Activated CD4-positive, alpha-beta T cell treated with anti-CD3 and anti-CD28 coated beads for 36 hours (primary cell): ENCODE measurements around the gene BTBD16. TPM values are rescaled to one million over a fixed set of nuclear protein-coding genes. Genes with fewer than 3 reads are reported as not detected.

Source experiments
- ATAC-seq: fragments of 200-7000 bp; cut with Tn5 transposase; one replicate; pipeline ENCODE4 v1.10.0; 2021; ENCODE audit warnings: mild to moderate bottlenecking, moderate library complexity
- CTCF ChIA-PET: fragments of 350-600 bp; sonication (Branson Sonifier 250); formaldehyde crosslinking; loops from one replicate; lab custom pipeline; 2021; ENCODE audit warnings: antibody characterized with exemption; lab: Charles Lee
- POLR2A ChIA-PET: fragments of 350-600 bp; sonication (Branson Sonifier 250); formaldehyde crosslinking; loops from one replicate; lab custom pipeline; 2021; ENCODE audit warnings: antibody characterized with exemption, inconsistent platforms; lab: Charles Lee
- DNase-seq: peaks from one replicate; pipeline ENCODE4 v3.0.0-alpha.2; 2020
- H3K27ac Mint-ChIP-seq: one replicate; pipeline ENCODE4 v1.8.0; 2021; ENCODE audit warnings: mixed read lengths
- H3K27me3 Mint-ChIP-seq: one replicate; pipeline ENCODE4 v1.8.0; 2021; ENCODE audit warnings: mixed read lengths
- H3K36me3 Mint-ChIP-seq: one replicate; pipeline ENCODE4 v1.8.0; 2021; ENCODE audit warnings: low read depth, mixed read lengths
- H3K4me1 Mint-ChIP-seq: one replicate; pipeline ENCODE4 v1.8.0; 2021; ENCODE audit warnings: mixed read lengths
- H3K4me3 Mint-ChIP-seq: one replicate; pipeline ENCODE4 v1.8.0; 2021; ENCODE audit warnings: mild to moderate bottlenecking, moderate library complexity, mixed read lengths
- H3K9me3 Mint-ChIP-seq: one replicate; pipeline ENCODE4 v1.8.0; 2021; ENCODE audit warnings: low read depth, mixed read lengths
- intact Hi-C, 2 experiments: fragments of 100-400 bp; cut with DNase I in 1 of 2; cut with micrococcal nuclease in 1 of 2; formaldehyde crosslinking; loops; one replicate each; pipeline versions ENCODE4 v1.14.2 to v1.15.1; 2022 to 2024; cut with DNase I, micrococcal nuclease
- total RNA-seq, 2 experiments: library from RNA; stranded (reverse); gene quantifications; one replicate each; pipeline ENCODE4 v1.2.3, GENCODE V29; 2021

The BTBD16 gene
- total RNA-seq, 2 experiments from 2014 or later, result not detected

- DNase-seq (no peak), ATAC-seq (no peak)
- Mint-ChIP-seq H3K27ac (no peak overlapping the region), H3K27me3 (no peaks in the 10 kb centered on the region), H3K9me3 (no peaks in the 10 kb centered on the region), H3K36me3 (no peaks in the 10 kb centered on the region), H3K4me1 (no peaks in the 10 kb centered on the region), H3K4me3 (no peak overlapping the region)
- intact Hi-C loops, result no loop called here
- CTCF ChIA-PET, result no interaction called here
- POLR2A ChIA-PET, result no interaction called here
Measured at GRCh38 chr10:122249303-122249850, 21.7 kb upstream of the BTBD16 start.

- intact Hi-C loops, result no loop called here
- H3K27ac Mint-ChIP-seq, result no peak overlapping the region
- ATAC-seq, result no peak
- ChIA-PET POLR2A (no interaction called here), CTCF (no interaction called here)
- no peaks in the 10 kb centered on the region for H3K36me3 Mint-ChIP-seq
- no peaks in the 10 kb centered on the region for H3K9me3 Mint-ChIP-seq
- H3K4me1 Mint-ChIP-seq, result no peaks in the 10 kb centered on the region
- no peak overlapping the region for H3K4me3 Mint-ChIP-seq
- no peak for DNase-seq
- H3K27me3 Mint-ChIP-seq, result no peaks in the 10 kb centered on the region
Measured at GRCh38 chr10:122249991-122250750, 20.9 kb upstream of the BTBD16 start.

GRCh38 chr10:122251459-122252255 lies 19.4 kb upstream of the BTBD16 start:
- H3K36me3 Mint-ChIP-seq, result no peaks in the 10 kb centered on the region
- no peak overlapping the region for H3K27ac Mint-ChIP-seq
- CTCF ChIA-PET, result no interaction called here
- intact Hi-C loops, result no loop called here
- no peaks in the 10 kb centered on the region for H3K27me3 Mint-ChIP-seq
- H3K9me3 Mint-ChIP-seq, result no peaks in the 10 kb centered on the region
- ATAC-seq, result no peak
- POLR2A ChIA-PET, result interaction anchor here (0.6 kb wide), 1 partner anchor 110 kb away, joined by 3 read pairs; no protein-coding TSS in a partner anchor
- no peak overlapping the region for H3K4me3 Mint-ChIP-seq
- no peak for DNase-seq
- no peaks in the 10 kb centered on the region for H3K4me1 Mint-ChIP-seq

- Mint-ChIP-seq H3K4me3 (no peak overlapping the region), H3K4me1 (no peaks in the 10 kb centered on the region), H3K9me3 (no peaks in the 10 kb centered on the region), H3K27ac (no peak overlapping the region), H3K27me3 (no peaks in the 10 kb centered on the region), H3K36me3 (no peaks in the 10 kb centered on the region)
- DNase-seq (no peak), ATAC-seq (no peak)
- intact Hi-C loops, result no loop called here
- POLR2A ChIA-PET, result no interaction called here
- CTCF ChIA-PET, result interaction anchor here (1.3 kb wide), 1 partner anchor 19 kb away, joined by 3 read pairs; no protein-coding TSS in a partner anchor
Measured at GRCh38 chr10:122252805-122253204, 18.3 kb upstream of the BTBD16 start.

- CTCF ChIA-PET, result interaction anchor here (0.5 to 1.3 kb wide), 3 partner anchors 15 to 284 kb away, joined by 3 to 4 read pairs (median 3); no protein-coding TSS in a partner anchor
- POLR2A ChIA-PET, result no interaction called here
Measured at GRCh38 chr10:122253605-122254004, 17.5 kb upstream of the BTBD16 start.

GRCh38 chr10:122254831-122255230 lies 16.3 kb upstream of the BTBD16 start:
- Mint-ChIP-seq H3K27ac (no peak overlapping the region), H3K9me3 (no peaks in the 10 kb centered on the region), H3K36me3 (no peaks in the 10 kb centered on the region), H3K27me3 (peaks cover 4% of the 10 kb centered on the region), H3K4me3 (no peak overlapping the region), H3K4me1 (no peaks in the 10 kb centered on the region)
- ChIA-PET POLR2A (no interaction called here), CTCF (interaction anchor here (0.6 to 1.1 kb wide), 2 partner anchors 14 to 311 kb away, joined by 3 to 4 read pairs; no protein-coding TSS in a partner anchor)
- DNase-seq, result no peak
- intact Hi-C loops, result no loop called here
- no peak for ATAC-seq

More at GRCh38 chr10:122253605-122254004, 17.5 kb upstream of the BTBD16 start:
- Mint-ChIP-seq H3K9me3 (no peaks in the 10 kb centered on the region), H3K4me3 (no peak overlapping the region), H3K27ac (no peak overlapping the region), H3K36me3 (no peaks in the 10 kb centered on the region), H3K4me1 (no peaks in the 10 kb centered on the region), H3K27me3 (no peaks in the 10 kb centered on the region)
- intact Hi-C loops, result no loop called here
- ATAC-seq (no peak), DNase-seq (no peak)

GRCh38 chr10:122255509-122256301 lies 15.4 kb upstream of the BTBD16 start:
- H3K4me1 Mint-ChIP-seq, result no peaks in the 10 kb centered on the region
- no peak overlapping the region for H3K27ac Mint-ChIP-seq
- POLR2A ChIA-PET, result no interaction called here
- no peak overlapping the region for H3K4me3 Mint-ChIP-seq
- ATAC-seq, result no peak
- H3K9me3 Mint-ChIP-seq, result no peaks in the 10 kb centered on the region
- intact Hi-C loops, result no loop called here
- H3K27me3 Mint-ChIP-seq, result peaks cover 5% of the 10 kb centered on the region
- CTCF ChIA-PET, result interaction anchor here (0.6 kb wide), 1 partner anchor 310 kb away, joined by 3 read pairs; no protein-coding TSS in a partner anchor
- no peaks in the 10 kb centered on the region for H3K36me3 Mint-ChIP-seq
- DNase-seq, result no peak

- DNase-seq (no peak), ATAC-seq (no peak)
- CTCF ChIA-PET, result interaction anchor here (1.5 kb wide), 1 partner anchor 11 kb away, joined by 9 read pairs; no protein-coding TSS in a partner anchor
- peaks cover 2% of the 10 kb centered on the region for H3K9me3 Mint-ChIP-seq
- no peaks in the 10 kb centered on the region for H3K36me3 Mint-ChIP-seq
- intact Hi-C loops, result no loop called here
- H3K4me3 Mint-ChIP-seq, result no peak overlapping the region
- H3K27ac Mint-ChIP-seq, result no peak overlapping the region
- POLR2A ChIA-PET, result no interaction called here
- H3K27me3 Mint-ChIP-seq, result peaks cover 5% of the 10 kb centered on the region
- H3K4me1 Mint-ChIP-seq, result no peaks in the 10 kb centered on the region
Measured at GRCh38 chr10:122257041-122257440, 14.1 kb upstream of the BTBD16 start.

GRCh38 chr10:122258136-122259074 lies 12.7 kb upstream of the BTBD16 start:
- Mint-ChIP-seq H3K36me3 (no peaks in the 10 kb centered on the region), H3K4me1 (no peaks in the 10 kb centered on the region), H3K27ac (no peak overlapping the region), H3K4me3 (no peak overlapping the region), H3K27me3 (peaks cover 5% of the 10 kb centered on the region), H3K9me3 (peaks cover 8% of the 10 kb centered on the region)
- no peak for DNase-seq
- intact Hi-C loops, result no loop called here
- ATAC-seq, result no peak
- ChIA-PET CTCF (interaction anchor here (0.6 to 1.5 kb wide), 2 partner anchors 9 to 391 kb away, joined by 3 to 9 read pairs; no protein-coding TSS in a partner anchor), POLR2A (no interaction called here)

- POLR2A ChIA-PET, result no interaction called here
- H3K4me3 Mint-ChIP-seq, result no peak overlapping the region
- no peak for ATAC-seq
Measured at GRCh38 chr10:122259075-122259466, 12.0 kb upstream of the BTBD16 start.

More at GRCh38 chr10:122259075-122259466, 12.0 kb upstream of the BTBD16 start:
- H3K27me3 Mint-ChIP-seq, result peaks cover 5% of the 10 kb centered on the region
- intact Hi-C loops, result no loop called here
- H3K36me3 Mint-ChIP-seq, result no peaks in the 10 kb centered on the region
- H3K4me1 Mint-ChIP-seq, result no peaks in the 10 kb centered on the region
- DNase-seq, result no peak
- CTCF ChIA-PET, result no interaction called here
- H3K27ac Mint-ChIP-seq, result no peak overlapping the region
- peaks cover 10% of the 10 kb centered on the region for H3K9me3 Mint-ChIP-seq
